Sigmoid colon (tissue), 4 donors: ENCODE results near the gene DGLUCY.

Experiments
- CTCF ChIP-seq, 4 experiments: fragments of 450-650 bp in 3 of 4; fragments of 200-600 bp in 1 of 4; IDR thresholded peaks; one replicate each; pipeline ENCODE4 v1.5.1; 2016 to 2019; ENCODE audit warnings: antibody characterized with exemption in 4 of 4, mild to moderate bottlenecking in 3 of 4, moderate library complexity in 2 of 4
- EP300 ChIP-seq, 4 donors: sonication (generic); formaldehyde crosslinking; IDR thresholded peaks; one replicate each; pipeline ENCODE4 v1.6.1; 2017; ENCODE audit warnings: antibody characterized with exemption in 4 of 4
- POLR2A ChIP-seq, 2 donors: fragments of 450-650 bp; IDR thresholded peaks; one replicate each; pipeline ENCODE4 v1.6.1; 2016; ENCODE audit warnings: antibody characterized with exemption in 2 of 2, mild to moderate bottlenecking in 2 of 2, moderate library complexity in 2 of 2
- POLR2AphosphoS5 ChIP-seq, 4 donors: sonication (generic); formaldehyde crosslinking; IDR thresholded peaks; one replicate each; pipeline ENCODE4 v1.6.1; 2017; ENCODE audit warnings: antibody characterized with exemption in 4 of 4

- no peak for TF ChIP-seq CTCF (IDR thresholded peaks at IDR 0.05)
- no peak for TF ChIP-seq POLR2AphosphoS5 (IDR thresholded peaks at IDR 0.05)
- TF ChIP-seq POLR2A (IDR thresholded peaks at IDR 0.05): no peak
- no peak for TF ChIP-seq EP300 (IDR thresholded peaks at IDR 0.05)
Observed at GRCh38 chr14:91078095-91078737, 35.7 kb upstream of the DGLUCY start.
